Activated naive CD4-positive, alpha-beta T cell treated with Interleukin-2 at 50 U/mL for 16 hours (primary cell): ENCODE data around the gene CENPA.
"Not testable (repeated sequence)": the region's sequence is repeated elsewhere in the genome, so short reads cannot be mapped to it uniquely, and the experiment has no call there.

Experiments
- DNase-seq: peaks from one replicate; pipeline ENCODE4 v3.0.0-alpha.2; 2020

The CENPA gene

DNA sequence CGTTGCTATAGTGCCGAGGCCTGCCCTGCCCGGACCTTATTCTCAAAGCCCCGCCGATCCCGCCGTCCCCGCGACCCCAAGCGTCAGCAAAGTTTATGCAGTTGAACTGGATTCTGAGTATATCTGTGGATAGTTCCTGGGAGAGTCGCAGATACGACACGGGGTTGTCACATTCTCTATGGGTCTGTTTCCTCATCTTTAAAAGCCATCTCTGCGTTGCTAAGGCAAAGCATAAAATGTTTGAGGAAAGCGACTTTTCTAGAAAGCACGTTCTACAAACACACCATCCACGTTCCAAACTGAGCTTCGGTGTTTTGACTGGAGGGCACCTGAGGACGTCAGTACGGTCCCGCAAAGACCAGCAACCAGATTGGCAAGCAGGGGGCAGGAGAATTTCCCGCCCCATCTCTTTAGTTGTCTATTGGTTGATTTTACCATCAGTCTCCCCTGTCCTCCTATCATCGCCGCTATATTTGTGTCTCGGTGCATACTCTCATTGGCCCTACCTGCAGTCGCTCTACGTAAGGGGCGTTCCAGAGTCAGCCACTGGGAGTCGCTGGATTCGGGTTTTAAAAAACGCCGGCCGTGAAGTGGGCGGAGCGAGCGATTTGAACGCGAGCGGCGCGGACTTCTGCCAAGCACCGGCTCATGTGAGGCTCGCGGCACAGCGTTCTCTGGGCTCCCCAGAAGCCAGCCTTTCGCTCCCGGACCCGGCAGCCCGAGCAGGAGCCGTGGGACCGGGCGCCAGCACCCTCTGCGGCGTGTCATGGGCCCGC is at the start of gene CENPA:
TSS of gene CENPA (plus strand) at position 626 of the 776 bp plus-strand sequence. CDS start at position 767, 141 bp downstream.
- DNase-seq = peak; percentile 96

DNA sequence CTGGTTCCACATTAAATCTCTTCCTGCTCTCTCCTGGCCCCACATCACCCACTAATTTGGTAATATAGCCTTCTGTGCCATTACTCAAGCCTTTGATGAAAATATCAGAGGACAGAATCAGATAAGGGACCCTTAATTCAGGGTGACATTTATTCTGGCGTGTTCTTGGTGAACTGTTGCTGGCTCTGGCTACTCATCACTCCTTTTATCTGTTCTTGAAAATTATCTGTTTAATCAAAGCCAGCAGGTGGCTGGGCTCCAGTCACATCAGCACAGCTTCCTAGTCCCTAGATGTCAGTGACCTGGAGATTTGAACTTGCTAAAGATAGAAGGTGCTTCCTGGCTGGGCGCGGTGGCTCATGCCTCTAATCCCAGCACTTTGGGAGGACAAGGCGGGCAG is 48.6 kb upstream of the CENPA start:
- no peak for DNase-seq

DNA sequence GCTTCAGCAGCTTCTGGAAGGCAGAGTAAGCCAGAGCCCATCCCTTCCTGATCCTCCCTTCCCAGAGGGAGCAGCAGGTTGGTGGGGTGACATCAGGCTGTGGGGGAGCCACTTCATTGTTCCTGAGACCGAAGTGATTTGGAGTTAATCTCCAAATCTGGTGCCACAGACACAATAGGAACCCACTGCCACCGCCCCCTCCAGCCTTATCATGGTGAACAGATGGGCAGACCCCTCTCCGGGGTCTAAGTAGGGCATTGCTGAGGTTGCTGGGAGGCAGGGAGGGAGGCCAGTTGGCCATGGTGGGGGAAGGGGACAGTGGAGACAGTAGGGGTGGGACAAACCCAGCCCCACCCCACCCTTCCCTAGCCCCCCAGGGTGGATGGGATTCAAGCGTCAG is 47.4 kb upstream of the CENPA start:
- no peak for DNase-seq

DNA sequence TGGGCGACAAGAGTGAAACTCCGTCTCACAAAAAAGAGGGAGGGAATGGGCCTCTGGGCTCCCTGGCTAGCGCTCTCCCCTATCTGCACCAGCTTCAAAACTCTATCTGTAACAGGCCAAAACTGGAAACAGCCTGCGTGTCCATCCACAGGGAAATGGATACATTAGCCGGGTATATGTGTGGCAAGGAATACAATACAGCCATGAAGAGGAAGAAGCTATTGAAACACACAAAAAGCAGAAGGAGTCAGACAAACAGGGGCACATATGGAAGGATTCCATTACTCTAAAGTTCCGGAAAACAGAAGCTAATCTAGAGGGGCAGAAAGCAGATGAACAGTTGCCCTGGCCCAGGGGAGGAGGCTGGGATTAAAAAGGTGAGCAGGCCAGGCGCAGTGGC is 46.3 kb upstream of the CENPA start:
- no peak for DNase-seq

DNA sequence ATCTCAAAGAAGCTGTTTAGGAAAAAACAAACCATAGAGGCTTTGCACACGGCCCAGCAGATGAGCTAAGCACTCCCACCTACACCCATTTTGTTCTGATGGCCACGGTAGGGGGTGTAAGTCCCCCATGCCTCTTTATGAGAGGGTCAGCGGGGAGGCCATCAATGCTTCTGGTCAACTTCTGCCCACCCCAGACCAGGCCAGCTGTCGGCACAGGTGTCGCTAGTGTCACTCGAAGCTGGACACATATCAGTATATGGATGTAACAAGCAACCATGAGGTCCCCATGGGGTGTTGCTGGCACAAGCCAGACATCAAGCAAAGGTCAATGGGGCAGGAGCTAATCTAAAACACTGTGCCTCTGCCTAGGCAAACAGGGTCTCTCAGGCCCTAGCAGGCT is 45.5 kb upstream of the CENPA start:
- DNase-seq = no peak

DNA sequence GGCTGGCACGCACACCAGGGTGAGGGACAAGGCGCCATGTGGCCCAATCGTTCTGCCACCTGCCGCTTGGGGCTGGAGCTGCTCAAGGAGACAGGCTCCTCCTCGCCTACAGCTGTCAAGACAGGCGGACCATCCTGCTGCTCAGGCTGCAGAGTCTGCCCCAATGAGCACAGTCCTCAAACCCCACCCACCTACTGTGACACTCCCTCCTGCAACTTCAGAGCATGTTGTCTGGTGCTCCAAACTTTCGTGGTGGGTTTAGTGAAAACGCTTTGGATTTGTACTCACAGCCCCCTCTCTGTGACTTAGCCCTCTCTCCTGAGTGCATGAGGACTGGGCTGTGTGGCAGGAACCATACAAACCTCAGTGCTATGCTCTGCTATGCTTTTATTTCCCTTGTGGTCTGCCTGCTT is 45.0 kb upstream of the CENPA start:
- DNase-seq = no peak

DNA sequence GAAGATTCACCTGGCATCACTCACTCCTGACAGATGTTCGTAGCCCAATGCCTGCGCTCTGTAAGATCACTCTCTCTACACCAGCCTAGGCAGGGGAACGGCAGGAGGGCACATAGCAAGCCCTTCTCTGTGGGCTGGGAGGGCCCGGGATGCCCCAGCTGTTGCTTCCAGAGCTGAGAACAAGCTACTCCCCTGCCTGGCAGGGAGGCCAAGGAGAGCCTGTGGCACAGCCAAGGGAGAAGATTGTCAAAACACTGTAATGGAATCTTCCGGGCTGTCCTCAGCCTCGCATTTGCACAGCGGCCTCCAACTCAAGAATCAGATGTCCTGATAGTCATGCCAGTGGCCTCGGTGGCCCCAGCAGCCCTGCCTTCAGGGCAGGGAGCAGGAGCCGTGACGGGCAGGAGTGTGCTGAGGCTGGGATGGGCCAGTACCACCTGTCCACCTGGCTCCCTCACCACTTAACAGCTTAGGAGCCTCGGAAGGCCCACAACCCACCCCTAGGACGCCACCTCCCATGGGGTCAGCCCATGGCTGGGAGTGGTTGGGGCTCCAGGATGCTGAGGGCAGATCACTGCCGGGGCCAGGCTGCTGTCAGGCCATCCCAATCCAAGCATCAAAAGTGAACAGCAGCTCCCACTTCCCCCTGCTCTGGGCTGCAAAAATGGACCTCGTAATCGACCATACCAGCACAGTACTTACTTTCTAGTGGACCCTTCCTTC is 43.6 kb upstream of the CENPA start:
- DNase-seq = no peak

DNA sequence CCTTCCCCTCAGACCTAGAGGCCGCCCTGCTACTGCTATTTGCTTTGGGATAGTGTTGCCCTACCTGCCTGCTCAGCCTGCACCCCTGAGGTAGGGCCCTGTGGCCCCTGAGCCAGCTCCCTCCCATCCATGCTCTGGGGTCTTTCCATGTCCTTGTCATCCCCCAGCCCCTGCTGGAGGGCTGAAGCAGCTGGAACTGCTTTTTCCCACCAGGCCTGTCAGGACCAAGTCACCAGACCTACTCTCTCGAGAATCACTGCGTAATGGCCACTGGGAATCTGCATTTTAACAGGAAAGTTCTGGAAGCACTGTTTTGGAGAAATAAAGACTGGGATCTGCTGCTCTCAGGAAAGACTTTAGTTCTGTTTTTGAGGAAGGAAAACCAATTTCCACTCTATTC is 42.0 kb upstream of the CENPA start:
- no peak for DNase-seq

DNA sequence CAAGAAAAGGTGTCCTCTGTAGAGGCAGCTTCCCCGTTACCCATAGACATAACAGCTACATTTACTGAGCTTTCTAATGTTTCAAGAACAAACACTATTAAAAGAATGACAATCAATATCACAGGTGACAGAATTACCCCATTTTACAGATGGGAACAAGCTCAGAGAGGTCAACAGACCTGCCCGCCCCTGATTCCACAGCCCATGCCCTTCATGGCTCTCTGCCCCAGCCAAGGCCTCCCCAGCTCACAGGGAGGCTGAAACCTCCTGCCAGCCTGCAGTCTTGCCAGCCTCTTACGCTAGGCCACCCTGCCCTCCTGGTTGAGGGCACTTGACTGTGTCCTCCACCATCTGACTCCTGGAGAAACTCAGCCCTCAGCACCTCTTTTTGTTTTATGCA is 40.9 kb upstream of the CENPA start:
- DNase-seq = no peak

DNA sequence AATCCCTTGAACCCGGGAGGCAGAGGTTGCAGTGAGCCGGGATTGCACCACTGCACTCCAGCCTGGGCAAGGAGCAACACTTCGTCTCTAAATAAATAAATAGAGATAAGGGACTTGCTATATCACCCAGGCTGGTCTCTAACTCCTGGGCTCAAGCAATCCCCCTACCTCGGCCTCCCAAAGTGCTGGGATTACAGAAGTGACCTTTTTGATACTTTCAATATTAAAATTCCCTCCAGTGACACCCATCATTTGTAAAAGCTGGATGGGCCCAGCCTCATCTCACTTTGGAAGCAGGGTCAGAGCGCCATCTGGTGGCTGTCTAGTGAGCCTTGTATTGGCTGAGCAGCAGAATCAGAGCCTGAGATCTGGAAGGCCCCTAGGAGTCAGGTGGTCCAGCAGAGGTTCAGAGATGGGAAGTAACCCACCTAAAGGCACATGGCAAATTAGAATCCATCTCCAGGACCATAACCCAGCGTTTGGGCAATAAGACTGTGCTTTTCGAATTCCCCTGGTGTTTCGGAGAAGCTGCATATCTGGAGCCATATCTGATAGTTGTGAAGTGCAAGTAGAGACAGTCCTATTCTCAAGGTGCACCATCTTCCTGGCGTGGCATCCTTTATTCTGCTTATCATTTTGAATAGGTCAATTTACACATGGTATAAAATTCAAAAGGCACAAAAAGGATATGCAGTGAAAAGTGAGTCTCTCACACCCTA is 40.1 kb upstream of the CENPA start:
- DNase-seq = peak; percentile 75

DNA sequence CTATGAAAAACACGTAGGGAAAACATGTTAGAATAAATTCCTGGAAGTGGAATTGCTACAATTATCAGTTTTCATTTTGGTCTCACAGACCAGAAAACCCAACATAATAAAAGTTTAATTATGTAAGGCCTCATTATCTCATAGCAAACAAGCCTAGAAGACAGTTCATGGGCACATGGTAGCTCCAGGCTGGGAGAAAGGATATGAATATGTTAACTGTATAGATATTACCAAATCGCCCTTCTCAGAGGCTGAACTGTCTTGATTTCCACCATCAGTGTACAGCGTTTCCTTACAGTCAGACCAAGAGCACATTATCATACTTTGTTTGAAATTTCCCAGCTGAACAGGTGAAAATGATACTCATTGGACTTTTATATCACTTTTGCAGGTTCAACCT is 38.9 kb upstream of the CENPA start:
- DNase-seq = no peak

DNA sequence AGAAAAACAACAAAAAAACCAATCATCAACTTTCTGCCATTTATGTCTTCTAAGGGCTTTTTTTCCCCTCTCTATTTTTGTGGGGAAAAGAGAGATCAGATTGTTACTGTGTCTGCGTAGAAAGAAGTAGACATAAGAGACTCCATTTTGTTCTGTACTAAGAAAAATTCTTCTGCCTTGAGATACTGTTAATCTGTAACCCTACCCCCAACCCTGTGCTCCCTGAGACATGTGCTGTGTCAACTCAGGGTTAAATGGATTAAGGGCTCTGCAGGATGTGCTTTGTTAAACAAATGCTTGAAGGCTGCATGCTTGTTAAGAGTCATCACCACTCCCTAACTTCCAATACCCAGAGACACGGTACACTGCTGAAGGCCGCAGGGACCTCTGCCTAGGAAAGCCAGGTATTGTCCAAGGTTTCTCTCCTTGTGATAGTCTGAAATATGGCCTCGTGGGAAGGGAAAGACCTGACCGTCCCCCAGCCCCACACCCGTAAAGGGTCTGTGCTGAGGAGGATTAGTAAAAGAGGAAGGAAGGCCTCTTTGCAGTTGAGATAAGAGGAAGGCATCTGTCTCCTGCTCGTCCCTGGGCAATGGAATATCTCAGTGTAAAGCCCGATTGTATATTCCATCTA is 36.0 kb upstream of the CENPA start:
- not testable (repeated sequence) for DNase-seq

DNA sequence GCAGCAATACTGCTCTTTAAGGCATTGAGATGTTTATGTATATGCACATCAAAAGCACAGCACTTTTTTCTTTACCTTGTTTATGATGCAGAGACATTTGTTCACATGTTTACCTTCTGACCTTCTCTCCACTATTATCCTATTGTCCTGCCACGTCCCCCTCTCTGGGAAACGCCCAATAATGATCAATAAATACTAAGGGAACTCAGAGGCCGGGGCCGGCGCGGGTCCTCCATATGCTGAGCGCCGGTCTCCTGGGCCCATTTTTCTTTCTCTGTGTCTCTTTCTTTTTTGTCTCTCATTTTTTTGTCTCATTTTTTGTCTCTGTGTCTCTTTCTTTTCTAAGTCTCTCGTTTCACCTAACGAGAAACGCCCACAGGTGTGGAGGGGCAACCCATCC is 35.4 kb upstream of the CENPA start:
- DNase-seq = not testable (repeated sequence)

DNA sequence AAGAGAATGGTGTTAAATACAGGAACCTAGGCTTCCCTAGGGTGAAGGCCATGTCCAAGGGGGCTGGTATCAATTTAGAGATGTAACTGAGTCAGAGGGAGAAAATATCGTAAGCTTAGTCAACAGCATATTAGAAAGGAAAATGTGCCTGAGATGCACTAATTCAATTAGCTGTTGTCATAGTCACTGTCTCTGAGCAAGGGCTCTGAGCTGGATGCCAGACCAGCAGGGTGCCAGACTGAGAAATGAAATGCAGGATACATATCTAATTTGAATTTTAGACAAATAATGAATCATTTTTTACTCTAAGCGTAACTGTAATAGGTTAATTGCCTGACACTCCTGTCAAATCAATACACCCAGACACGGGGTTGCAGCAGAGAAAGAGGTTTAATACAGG is 33.2 kb upstream of the CENPA start:
- no peak for DNase-seq

DNA sequence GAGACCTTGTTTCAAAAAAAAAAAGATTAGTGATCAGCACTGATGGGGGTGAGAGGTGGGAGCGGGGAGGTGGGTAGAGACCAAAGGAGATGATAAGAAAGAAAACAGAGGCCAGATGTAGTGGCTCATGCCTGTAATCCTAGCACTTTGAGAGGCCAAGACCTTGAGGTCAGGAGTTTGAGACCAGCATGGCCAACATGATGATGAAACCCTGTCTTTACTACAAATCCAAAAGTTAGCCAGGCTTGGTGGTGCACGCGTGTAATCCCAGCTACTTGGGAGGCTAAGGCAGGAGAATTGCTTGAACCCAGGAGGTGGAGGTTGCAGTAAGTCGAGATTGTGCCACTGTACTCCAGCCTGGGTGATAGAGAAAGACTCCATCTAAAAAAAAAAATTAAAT is 31.3 kb upstream of the CENPA start:
- DNase-seq = no peak

DNA sequence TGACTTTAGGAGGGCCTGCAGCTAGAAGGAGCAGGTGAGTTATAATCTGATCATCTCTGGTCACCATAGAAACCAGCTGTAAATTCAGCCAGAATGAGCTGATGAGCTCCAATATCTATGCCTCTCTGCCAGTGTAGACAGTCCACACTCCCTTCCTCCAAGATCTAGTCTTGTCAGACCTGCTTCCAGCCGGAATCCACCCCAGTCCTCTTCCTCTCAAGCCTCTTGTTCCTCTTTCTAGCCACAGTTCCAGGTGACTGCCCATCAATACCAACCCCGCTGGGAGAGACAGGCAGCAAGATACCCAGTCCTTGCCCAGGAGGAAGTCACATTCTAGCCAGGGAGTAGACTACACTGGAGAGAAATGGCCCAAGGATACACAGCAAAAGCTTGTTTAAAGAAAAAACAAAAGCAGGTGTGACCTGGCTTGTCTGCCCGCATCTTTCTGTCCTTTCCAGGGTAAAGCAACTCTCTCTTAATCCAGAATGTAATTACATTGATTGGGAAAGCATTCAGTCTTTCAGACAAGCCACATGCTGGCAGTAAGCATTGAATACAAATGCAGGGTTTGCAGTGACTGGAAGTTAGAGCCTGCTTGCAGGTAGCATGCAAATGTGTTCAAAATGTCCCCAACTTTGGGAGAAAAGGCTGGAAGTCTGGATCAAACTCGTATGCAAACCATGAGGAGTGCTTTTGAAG is 30.7 kb upstream of the CENPA start:
- DNase-seq = no peak

DNA sequence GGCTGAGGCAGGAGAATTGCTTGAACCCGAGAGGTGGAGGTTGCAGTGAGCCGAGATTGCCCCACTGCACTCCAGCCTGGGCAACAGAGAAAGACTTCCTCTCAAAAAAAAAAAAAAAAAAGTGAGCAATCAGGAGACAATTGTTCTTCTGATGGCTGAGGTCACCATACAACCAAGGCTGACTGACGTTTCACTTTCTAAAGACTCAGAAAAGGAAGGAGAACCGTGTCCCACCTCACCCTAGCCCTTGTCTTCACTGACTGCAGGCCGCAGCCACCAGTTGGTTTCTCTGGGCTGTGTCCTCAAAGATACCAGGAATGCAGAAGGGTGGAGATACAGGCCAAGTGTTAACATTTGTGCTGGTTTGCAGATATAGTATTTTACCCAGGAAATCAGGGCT is 29.5 kb upstream of the CENPA start:
- no peak for DNase-seq

DNA sequence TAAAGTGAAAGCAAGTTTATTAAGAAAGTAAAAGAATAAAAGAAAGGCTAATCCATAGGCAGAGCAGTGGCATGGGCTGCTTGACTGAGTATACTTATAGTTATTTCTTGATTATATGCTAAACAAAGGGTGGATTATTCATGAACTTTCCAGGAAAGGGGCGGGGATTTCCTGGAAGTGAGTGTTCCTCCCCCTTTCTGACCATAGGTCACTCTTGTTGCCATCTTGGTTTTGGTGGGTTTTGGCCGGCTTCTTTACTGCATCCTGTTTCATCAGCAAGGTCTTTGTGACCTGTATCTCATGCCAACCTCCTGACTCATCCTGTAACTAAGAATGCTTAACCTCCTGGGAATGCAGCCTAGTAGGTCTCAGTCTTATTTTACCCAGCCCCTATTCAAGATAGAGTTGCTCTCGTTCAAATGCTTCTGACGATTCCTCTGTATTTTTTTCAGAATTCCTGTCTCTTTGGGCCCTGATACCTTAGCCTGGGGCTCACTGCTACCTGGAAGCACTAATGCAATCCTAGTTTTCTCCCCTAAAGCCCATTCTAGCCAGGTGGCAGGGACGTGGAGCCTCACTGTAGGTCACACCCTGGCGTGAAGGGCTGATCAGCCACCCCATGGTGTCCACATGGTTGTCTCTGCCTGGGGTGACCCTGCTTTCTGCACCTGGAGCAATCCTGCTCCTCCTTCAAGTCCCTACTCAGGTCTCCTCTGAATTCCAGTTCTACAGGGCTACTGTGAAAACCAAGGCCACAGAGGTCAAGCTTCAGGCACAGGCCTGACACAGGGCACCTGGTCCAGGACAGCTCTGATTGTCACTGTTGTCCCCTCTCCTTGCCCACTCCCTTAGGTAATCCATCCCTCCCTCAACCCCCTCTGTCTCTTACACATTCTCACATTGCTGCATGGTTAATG is 27.7 kb upstream of the CENPA start:
- no peak for DNase-seq

DNA sequence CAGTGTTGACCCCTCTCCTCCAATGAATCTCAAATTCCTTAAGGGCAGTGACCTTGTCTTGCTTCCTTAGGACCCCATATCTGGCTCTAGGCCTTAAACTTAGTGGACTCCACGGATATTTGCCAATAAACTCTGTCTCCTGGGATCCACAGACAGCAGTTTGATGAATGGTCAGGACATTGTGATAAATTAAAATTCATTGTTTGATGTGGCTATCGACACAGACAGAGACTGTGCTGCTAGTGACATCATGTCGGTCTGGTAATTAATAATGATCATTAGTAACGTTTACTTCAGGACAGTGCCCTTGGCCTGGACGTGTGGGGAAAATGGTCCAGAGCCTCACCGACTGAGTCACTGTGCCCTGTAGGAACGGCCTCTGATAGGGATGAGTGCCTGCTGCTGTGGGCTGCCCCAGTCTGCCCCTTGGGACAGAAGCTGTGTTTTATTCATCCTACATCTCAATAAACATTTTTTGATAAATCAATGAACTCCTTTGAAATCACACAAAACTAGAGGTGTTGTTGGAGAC is 27.0 kb upstream of the CENPA start:
- DNase-seq = no peak

DNA sequence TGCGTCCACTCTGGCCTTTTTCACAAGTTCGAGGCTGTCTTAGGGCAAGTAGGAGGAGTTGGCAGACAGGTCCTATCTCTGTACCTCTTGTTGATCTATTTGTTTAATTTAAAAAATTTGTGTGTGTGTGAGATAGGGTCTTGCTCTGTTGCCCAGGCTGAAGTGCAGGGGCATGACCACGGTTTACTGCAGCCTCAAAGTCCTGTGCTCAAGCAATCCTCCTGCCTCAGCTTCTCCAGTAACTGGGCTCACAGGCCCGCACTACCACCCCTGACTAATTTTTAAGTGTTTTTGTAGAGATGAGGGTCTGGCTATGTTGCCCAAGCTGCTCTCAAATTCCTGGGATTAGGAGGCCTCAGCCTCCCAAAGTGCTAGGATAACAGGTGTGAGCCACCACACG is 26.0 kb upstream of the CENPA start:
- no peak for DNase-seq

DNA sequence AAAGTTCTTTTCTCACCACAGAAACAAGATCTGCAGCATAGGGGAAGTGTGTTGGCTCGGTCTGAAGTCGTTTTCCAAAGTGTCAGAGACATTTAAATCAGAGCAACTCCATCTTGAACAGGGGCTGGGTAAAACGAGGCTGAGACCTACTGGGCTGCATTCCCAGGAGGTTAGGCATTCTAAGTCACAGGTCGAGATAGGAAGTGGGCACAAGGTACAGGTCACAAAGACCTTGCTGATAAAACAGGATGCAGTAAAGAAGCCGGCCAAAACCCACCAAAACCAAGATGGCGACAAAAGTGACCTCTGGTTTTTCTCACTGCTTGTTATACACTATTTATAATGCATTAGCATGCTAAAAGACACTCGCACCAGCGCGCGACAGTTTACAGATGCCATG is 24.9 kb upstream of the CENPA start:
- DNase-seq = not testable (repeated sequence)
